Keratinocyte (primary cell): ENCODE measurements around the gene MAP3K2. TPM values are rescaled to one million over a fixed set of nuclear protein-coding genes. Genes with fewer than 3 reads are reported as not detected.

Source experiments
- DNase-seq: peaks from one replicate; pipeline ENCODE4 v3.0.0-alpha.2; 2011; ENCODE audit warnings: low read depth, missing footprints, low spot score
- FAIRE-seq: peaks from 2 replicates; lab custom pipeline; 2011; peaks lifted over from hg19 to GRCh38; lab: Jason Lieb, UNC
- H2AFZ ChIP-seq: 2 replicates; pipeline ENCODE4 v1.6.0; 2012; ENCODE audit warnings: low read length, control low read depth, inconsistent platforms; ENCODE audit not compliant: control insufficient read depth
- H3K27ac ChIP-seq: 2 replicates; pipeline ENCODE4 v1.5.1; 2011; ENCODE audit warnings: low read length; ENCODE audit not compliant: control insufficient read depth, insufficient read depth
- H3K27me3 ChIP-seq: 3 replicates; pipeline ENCODE4 v1.6.0; 2011; ENCODE audit warnings: low read length; ENCODE audit not compliant: control insufficient read depth, insufficient read depth; ENCODE audit errors: extremely low read depth
- H3K36me3 ChIP-seq, 2 experiments: 2 replicates in 1 of 2; 3 replicates in 1 of 2; pipeline ENCODE4 v1.5.1; 2011; ENCODE audit warnings: low read length in 2 of 2, mild to moderate bottlenecking in 1 of 2; ENCODE audit not compliant: control insufficient read depth in 2 of 2, insufficient read depth in 2 of 2; ENCODE audit errors: extremely low read depth in 1 of 2
- H3K4me1 ChIP-seq: 3 replicates; pipeline ENCODE4 v1.5.1; 2011; ENCODE audit warnings: low read length; ENCODE audit not compliant: control insufficient read depth, insufficient read depth; ENCODE audit errors: extremely low read depth
- H3K4me2 ChIP-seq: 3 replicates; pipeline ENCODE4 v1.6.0; 2011; ENCODE audit warnings: low read depth, low read length; ENCODE audit not compliant: control insufficient read depth, insufficient read depth; ENCODE audit errors: extremely low read depth
- H3K4me3 ChIP-seq, 3 experiments: fragments of 200-600 bp in 1 of 3; sonication (generic) in 1 of 3; 2 replicates in 2 of 3; 3 replicates in 1 of 3; pipeline ENCODE4 v1.5.1; 2011 to 2016; ENCODE audit warnings: low read length in 3 of 3, mild to moderate bottlenecking in 3 of 3, control low read depth in 2 of 3, inconsistent platforms in 1 of 3, low read depth in 1 of 3, mixed read lengths in 1 of 3, mixed run types in 1 of 3, moderate library complexity in 1 of 3; ENCODE audit not compliant: control insufficient read depth in 2 of 3, insufficient read depth in 2 of 3; ENCODE audit errors: extremely low read depth in 1 of 3
- H3K79me2 ChIP-seq: 2 replicates; pipeline ENCODE4 v1.6.0; 2012; ENCODE audit warnings: low read length; ENCODE audit not compliant: control insufficient read depth, insufficient read depth
- H3K9ac ChIP-seq: 3 replicates; pipeline ENCODE4 v1.6.0; 2011; ENCODE audit warnings: low read length; ENCODE audit not compliant: control insufficient read depth, insufficient read depth; ENCODE audit errors: extremely low read depth
- H3K9me1 ChIP-seq: 3 replicates; pipeline ENCODE4 v1.6.0; 2011; ENCODE audit warnings: low read length; ENCODE audit not compliant: control insufficient read depth, insufficient read depth; ENCODE audit errors: extremely low read depth
- H3K9me3 ChIP-seq: 2 replicates; pipeline ENCODE4 v1.5.1; 2012; ENCODE audit warnings: low read depth, low read length; ENCODE audit not compliant: control insufficient read depth
- H4K20me1 ChIP-seq: 3 replicates; pipeline ENCODE4 v1.6.0; 2011; ENCODE audit warnings: low read length; ENCODE audit not compliant: control insufficient read depth, insufficient read depth; ENCODE audit errors: extremely low read depth
- CTCF ChIP-seq, 3 experiments: IDR thresholded peaks in 1 of 3; conservative IDR thresholded peaks in 1 of 3; optimal IDR thresholded peaks in 1 of 3; 2 replicates in 2 of 3; 3 replicates in 1 of 3; pipeline versions ENCODE3 to v1.5.1; 2011; ENCODE audit warnings: low read length in 3 of 3, mild to moderate bottlenecking in 3 of 3, moderate library complexity in 2 of 3, control low read depth in 1 of 3, inconsistent platforms in 1 of 3; ENCODE audit not compliant: insufficient read depth in 2 of 3; ENCODE audit errors: extremely low read depth in 1 of 3
- EZH2 ChIP-seq: IDR thresholded peaks from one replicate; pipeline ENCODE4 v1.6.1; 2012; ENCODE audit warnings: inconsistent platforms, mild to moderate bottlenecking, low read length, moderate library complexity
- dilution Hi-C: fragments of 300-500 bp; cut with MboI; formaldehyde crosslinking; loops from one replicate; pipeline ENCODE4 v1.7.0; 2020; ENCODE audit warnings: low sequenced_read_pairs; ENCODE audit not compliant: extremely low pct_ligation_motif_present
- polyA plus RNA-seq, 5 experiments: library from polyadenylated mRNA; depleted of rRNA in 3 of 5; stranded (reverse) in 3 of 5; stranded (forward) in 1 of 5; unstranded in 1 of 5; fragments of >200 nt; gene quantifications; 1 replicate in 1 of 5; 2 replicates in 3 of 5; 3 replicates in 1 of 5; pipeline versions ENCODE4 v1.2.1 to v1.2.3, GENCODE V29; 2011 to 2012; ENCODE audit warnings: missing spikeins in 2 of 5, low read depth in 1 of 5, low replicate concordance in 1 of 5

Gene MAP3K2
- polyA plus RNA-seq, 1 donor (not counting 4 experiments of a cell fraction or from before 2014, with no cell fraction given), result 11.9 TPM

- no peak overlapping the region for H3K4me2 ChIP-seq
- no peak overlapping the region for H3K9ac ChIP-seq
- DNase-seq (no peak), FAIRE-seq (no peak)
- no peak overlapping the region for H3K27ac ChIP-seq
- H3K9me1 ChIP-seq, result no peaks in the 10 kb centered on the region
- no peaks in the 10 kb centered on the region for H3K79me2 ChIP-seq
- no peak overlapping the region for H2AFZ ChIP-seq
- no peaks in the 10 kb centered on the region for H4K20me1 ChIP-seq
- H3K27me3 ChIP-seq, result no peaks in the 10 kb centered on the region
- dilution Hi-C loops, result no loop called here
- no peak overlapping the region for H3K4me3 ChIP-seq
- H3K36me3 ChIP-seq, result peaks cover 3 to 14% of the 10 kb centered on the region in 2 experiments
- H3K4me1 ChIP-seq, result no peaks in the 10 kb centered on the region
- no peaks in the 10 kb centered on the region for H3K9me3 ChIP-seq
- TF ChIP-seq CTCF (optimal IDR thresholded peaks at IDR 0.05 in 1 of 3, IDR thresholded peaks at IDR 0.05 in 1 of 3, conservative IDR thresholded peaks at IDR 0.05 in 1 of 3; ENCODE audit: extremely low read depth in 1 of 3, insufficient read depth in 2 of 3, low read length in 3 of 3), result no peak
- no peak for TF ChIP-seq EZH2
These were observed 66.5 kb downstream of the MAP3K2 start for GRCh38 chr2:127321303-127321702.

- TF ChIP-seq CTCF (optimal IDR thresholded peaks at IDR 0.05 in 1 of 3, IDR thresholded peaks at IDR 0.05 in 1 of 3, conservative IDR thresholded peaks at IDR 0.05 in 1 of 3; ENCODE audit: extremely low read depth in 1 of 3, insufficient read depth in 2 of 3, low read length in 3 of 3), result no peak
- no peak for TF ChIP-seq EZH2
- Histone ChIP-seq H3K4me2 (no peak overlapping the region), H4K20me1 (no peaks in the 10 kb centered on the region), H3K27ac (no peak overlapping the region), H3K36me3 (peaks cover 3 to 14% of the 10 kb centered on the region in 2 experiments), H3K9ac (no peak overlapping the region), H3K9me3 (no peaks in the 10 kb centered on the region), H3K4me1 (no peaks in the 10 kb centered on the region), H3K79me2 (no peaks in the 10 kb centered on the region), H2AFZ (no peak overlapping the region), H3K4me3 (no peak overlapping the region), H3K27me3 (no peaks in the 10 kb centered on the region), H3K9me1 (no peaks in the 10 kb centered on the region)
- FAIRE-seq (no peak), DNase-seq (no peak)
- dilution Hi-C loops, result no loop called here
These were observed 67.0 kb downstream of the MAP3K2 start for GRCh38 chr2:127320586-127321275.
